ENCODE data around the gene CAMSAP1.

The CAMSAP1 gene

GRCh38 chr9:135762921-135763320, 144.4 kb downstream of the CAMSAP1 start:
- Histone ChIP-seq H3K4me1 (ENCODE audit: insufficient read depth, low read length) (no peaks in the 10 kb centered on the region), H3K36me3 (ENCODE audit: insufficient read depth, low read length) (no peaks in the 10 kb centered on the region), H2AFZ (ENCODE audit: low read depth, low read length) (no peak overlapping the region), H3K27me3 (ENCODE audit: insufficient read depth, low read length) (no peaks in the 10 kb centered on the region), H3K9me3 (ENCODE audit: low read length) (peaks cover 4% of the 10 kb centered on the region), H3K4me3 (ENCODE audit: low read length) (no peak overlapping the region)

DNA sequence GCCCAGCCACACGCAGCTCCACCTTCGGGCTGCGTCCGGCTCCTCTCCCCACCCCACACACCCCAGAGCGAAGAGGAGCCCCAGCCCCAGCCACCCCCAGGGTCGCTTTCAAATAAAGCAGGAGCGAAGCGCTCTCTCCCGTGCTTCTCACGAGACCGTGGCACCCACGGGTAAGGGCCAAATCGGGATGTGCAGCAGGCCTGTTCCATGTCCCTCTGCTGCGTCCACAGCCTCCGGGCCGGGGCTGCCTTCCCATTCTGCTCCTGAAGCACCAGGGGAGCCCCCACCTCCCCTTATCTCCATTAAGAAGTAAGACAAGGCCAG, 145.5 kb downstream of the CAMSAP1 start:
- H3K9me3 ChIP-seq (ENCODE audit: low read length), result peaks cover 4% of the 10 kb centered on the region
- no peaks in the 10 kb centered on the region for H3K36me3 ChIP-seq (ENCODE audit: insufficient read depth, low read length)
- no peak overlapping the region for H3K4me3 ChIP-seq (ENCODE audit: low read length)
- H3K27me3 ChIP-seq (ENCODE audit: insufficient read depth, low read length), result no peaks in the 10 kb centered on the region
- H3K4me1 ChIP-seq (ENCODE audit: insufficient read depth, low read length), result no peaks in the 10 kb centered on the region
- no peak overlapping the region for H2AFZ ChIP-seq (ENCODE audit: low read depth, low read length)

- H2AFZ ChIP-seq (ENCODE audit: low read depth, low read length), result no peak overlapping the region
- no peaks in the 10 kb centered on the region for H3K4me1 ChIP-seq (ENCODE audit: insufficient read depth, low read length)
- H3K27me3 ChIP-seq (ENCODE audit: insufficient read depth, low read length), result no peaks in the 10 kb centered on the region
- no peaks in the 10 kb centered on the region for H3K36me3 ChIP-seq (ENCODE audit: insufficient read depth, low read length)
- peaks cover 4% of the 10 kb centered on the region for H3K9me3 ChIP-seq (ENCODE audit: low read length)
- H3K4me3 ChIP-seq (ENCODE audit: low read length), result no peak overlapping the region
These were observed 146.0 kb downstream of the CAMSAP1 start for GRCh38 chr9:135761150-135761844.

- H3K36me3 ChIP-seq (ENCODE audit: insufficient read depth, low read length), result no peaks in the 10 kb centered on the region
These were observed 146.9 kb downstream of the CAMSAP1 start for GRCh38 chr9:135760465-135760864.

DNA sequence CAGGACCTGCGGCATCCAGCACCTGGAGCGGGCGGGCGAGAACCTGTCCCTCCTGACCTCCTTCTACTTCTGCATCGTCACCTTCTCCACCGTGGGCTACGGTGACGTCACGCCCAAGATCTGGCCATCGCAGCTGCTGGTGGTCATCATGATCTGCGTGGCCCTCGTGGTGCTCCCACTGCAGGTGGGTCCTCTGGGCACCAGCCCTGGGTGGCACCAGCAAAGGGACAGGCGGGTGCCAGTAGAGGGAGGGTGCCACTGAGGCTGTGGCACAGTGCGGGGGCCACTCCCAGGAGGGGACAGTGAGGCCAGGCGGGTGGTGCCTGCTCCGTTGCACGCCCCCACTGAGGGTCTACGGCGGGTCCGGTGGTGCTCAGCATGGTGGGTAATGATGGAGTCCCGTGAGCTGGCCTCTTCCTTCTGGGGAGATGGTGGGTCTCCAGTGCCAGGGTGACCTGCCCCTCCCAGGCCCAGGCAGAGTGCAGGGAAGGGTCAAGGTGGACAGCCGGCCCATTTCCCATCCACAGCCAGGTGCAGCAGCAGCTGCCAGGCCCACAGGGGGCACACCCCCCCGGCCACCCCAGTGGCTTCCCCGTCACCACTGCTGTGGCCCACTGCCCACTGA, 147.6 kb downstream of the CAMSAP1 start:
- Histone ChIP-seq H3K27me3 (ENCODE audit: insufficient read depth, low read length) (peaks cover 3% of the 10 kb centered on the region), H2AFZ (ENCODE audit: low read depth, low read length) (no peak overlapping the region), H3K4me1 (ENCODE audit: insufficient read depth, low read length) (no peaks in the 10 kb centered on the region), H3K9me3 (ENCODE audit: low read length) (no peaks in the 10 kb centered on the region), H3K36me3 (ENCODE audit: insufficient read depth, low read length) (no peaks in the 10 kb centered on the region), H3K4me3 (ENCODE audit: low read length) (no peak overlapping the region)

More at GRCh38 chr9:135760465-135760864, 146.9 kb downstream of the CAMSAP1 start:
- H3K9me3 ChIP-seq (ENCODE audit: low read length), result no peaks in the 10 kb centered on the region
- peaks cover under 1% of the 10 kb centered on the region for H3K27me3 ChIP-seq (ENCODE audit: insufficient read depth, low read length)
- H3K4me1 ChIP-seq (ENCODE audit: insufficient read depth, low read length), result no peaks in the 10 kb centered on the region
- H3K4me3 ChIP-seq (ENCODE audit: low read length), result no peak overlapping the region
- H2AFZ ChIP-seq (ENCODE audit: low read depth, low read length), result no peak overlapping the region

DNA sequence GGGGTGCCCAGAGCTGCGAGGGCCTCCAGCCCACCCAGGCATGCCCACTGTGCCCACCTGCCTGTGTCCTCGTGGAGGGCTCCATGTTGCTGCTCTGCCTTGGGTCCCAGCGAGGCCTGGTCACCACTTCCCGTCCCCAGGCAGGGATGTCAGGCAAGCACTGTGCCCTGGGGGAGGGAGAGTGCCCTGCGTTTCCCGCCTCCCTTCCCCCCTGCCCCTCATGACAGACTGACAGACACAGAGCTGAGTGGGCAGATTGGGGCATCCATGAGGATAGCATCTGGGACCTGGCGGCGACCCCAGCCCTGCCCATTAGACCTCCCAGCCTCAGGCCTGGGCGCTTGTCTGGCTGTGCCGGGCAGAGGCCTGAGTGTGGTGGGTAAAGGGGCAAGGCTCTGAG, 148.5 kb downstream of the CAMSAP1 start:
- Histone ChIP-seq H3K4me1 (ENCODE audit: insufficient read depth, low read length) (no peaks in the 10 kb centered on the region), H3K9me3 (ENCODE audit: low read length) (no peaks in the 10 kb centered on the region), H3K36me3 (ENCODE audit: insufficient read depth, low read length) (no peaks in the 10 kb centered on the region), H3K27me3 (ENCODE audit: insufficient read depth, low read length) (peaks cover 3% of the 10 kb centered on the region), H3K4me3 (ENCODE audit: low read length) (no peak overlapping the region), H2AFZ (ENCODE audit: low read depth, low read length) (no peak overlapping the region)

Data from neuron (in vitro differentiated cells).